NCI-H2081 treated with DMSO at 0.1 percent for 48 hours (cell line): ENCODE results near the gene SAMD14.
"Not testable (repeated sequence)": the region's sequence is repeated elsewhere in the genome, so short reads cannot be mapped to it uniquely, and the experiment has no call there.

Experiments used
- DNase-seq: peaks from one replicate; lab custom pipeline; 2025; lab: John Stamatoyannopoulos, UW

SAMD14 gene

GRCh38 chr17:50075446-50076032, 54.4 kb downstream of the SAMD14 start:
- no peak for DNase-seq

- no peak for DNase-seq
Measured at GRCh38 chr17:50074227-50074626, 55.7 kb downstream of the SAMD14 start.

GRCh38 chr17:50072925-50073324, 57.0 kb downstream of the SAMD14 start:
- no peak for DNase-seq

GRCh38 chr17:50072130-50072529, 57.8 kb downstream of the SAMD14 start:
- no peak for DNase-seq

GRCh38 chr17:50071692-50072091, 58.3 kb downstream of the SAMD14 start:
- DNase-seq: no peak

GRCh38 chr17:50070908-50071680, 58.9 kb downstream of the SAMD14 start:
- no peak for DNase-seq

- no peak for DNase-seq
Measured at GRCh38 chr17:50067996-50068395, 62.0 kb downstream of the SAMD14 start.

GRCh38 chr17:50066995-50067394, 63.0 kb downstream of the SAMD14 start:
- no peak for DNase-seq

- no peak for DNase-seq
Measured at GRCh38 chr17:50065056-50065455, 64.9 kb downstream of the SAMD14 start.

GRCh38 chr17:50064253-50065001, 65.5 kb downstream of the SAMD14 start:
- no peak for DNase-seq

- DNase-seq: no peak
Measured at GRCh38 chr17:50063561-50064252, 66.3 kb downstream of the SAMD14 start.

- DNase-seq: no peak
Measured at GRCh38 chr17:50062293-50063243, 67.4 kb downstream of the SAMD14 start.

GRCh38 chr17:50061713-50062045, 68.3 kb downstream of the SAMD14 start:
- DNase-seq: not testable (repeated sequence)

- DNase-seq: no peak
Measured at GRCh38 chr17:50060951-50061712, 68.8 kb downstream of the SAMD14 start.
